Measurements from ENCODE around the gene GALNT17.

- TF ChIP-seq CTCF (IDR thresholded peaks at IDR 0.05) (no peak), POLR2A (IDR thresholded peaks at IDR 0.05) (no peak), POLR2AphosphoS5 (IDR thresholded peaks at IDR 0.05) (no peak)
Measured at GRCh38 chr7:71286924-71287323, 155.0 kb downstream of the GALNT17 start.

Measured in breast epithelium (tissue), 3 donors.